DMS114 treated with DMSO at 0.1 percent for 48 hours (cell line): Measurements from ENCODE around the gene STAM2.
"Not testable (repeated sequence)": the region's sequence is repeated elsewhere in the genome, so short reads cannot be mapped to it uniquely, and the experiment has no call there.

ENCODE experiments used
- DNase-seq: peaks from one replicate; lab custom pipeline; 2025; ENCODE audit not compliant: unreplicated experiment; lab: John Stamatoyannopoulos, UW

Gene STAM2

GRCh38 chr2:152173831-152174230, 1.7 kb downstream of the STAM2 start:
- no peak for DNase-seq

DNA sequence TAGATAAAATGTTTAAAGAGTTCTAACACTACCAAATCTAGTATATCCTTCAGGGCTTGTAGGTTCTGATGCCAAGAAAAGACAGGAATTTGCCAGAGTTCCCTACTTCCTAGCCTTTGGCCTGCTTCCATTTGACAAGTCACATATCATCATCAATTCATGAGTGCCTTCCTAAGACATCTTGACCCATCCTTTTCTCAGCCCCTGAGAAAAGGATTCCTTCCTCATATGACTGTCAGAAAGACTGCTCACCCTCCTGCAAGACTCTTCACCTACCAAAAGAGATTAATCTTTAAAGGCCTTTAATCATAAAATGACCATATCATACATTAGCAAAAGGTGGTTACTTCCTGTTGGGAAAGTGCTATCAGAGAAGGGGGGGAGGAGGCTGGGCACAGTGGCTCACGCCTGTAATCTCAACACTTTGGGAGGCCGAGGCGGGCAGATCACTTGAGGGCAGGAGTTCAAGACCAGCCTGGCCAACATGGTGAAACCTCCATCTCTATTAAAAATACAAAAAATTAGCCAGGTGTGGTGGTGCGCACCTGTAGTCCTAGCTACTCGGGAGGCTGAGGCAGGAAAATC, 3.3 kb downstream of the STAM2 start:
- DNase-seq, result not testable (repeated sequence)

- no peak for DNase-seq
These were observed 3.8 kb downstream of the STAM2 start for GRCh38 chr2:152171718-152172117.

DNA sequence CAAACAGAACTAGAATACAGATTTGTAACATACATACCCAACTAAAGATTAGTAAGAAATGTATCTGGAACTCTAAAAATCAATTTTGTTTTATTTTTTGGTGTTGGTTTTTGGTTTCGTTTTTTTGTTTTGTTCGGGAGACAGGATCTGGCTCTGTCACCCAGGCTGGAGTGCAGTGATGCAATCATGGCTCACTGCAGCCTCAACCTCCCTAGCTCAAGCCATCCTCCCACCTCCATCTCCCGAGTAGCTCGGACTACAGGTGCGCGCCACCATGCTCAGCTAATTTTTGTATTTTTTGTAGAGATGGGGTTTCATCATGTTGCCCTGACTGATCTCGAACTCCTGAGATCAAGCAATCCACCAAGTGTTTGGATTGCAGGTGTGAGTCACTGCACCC, 6.4 kb downstream of the STAM2 start:
- not testable (repeated sequence) for DNase-seq

- DNase-seq, result not testable (repeated sequence)
These were observed 8.1 kb downstream of the STAM2 start for GRCh38 chr2:152167470-152167869.

DNA sequence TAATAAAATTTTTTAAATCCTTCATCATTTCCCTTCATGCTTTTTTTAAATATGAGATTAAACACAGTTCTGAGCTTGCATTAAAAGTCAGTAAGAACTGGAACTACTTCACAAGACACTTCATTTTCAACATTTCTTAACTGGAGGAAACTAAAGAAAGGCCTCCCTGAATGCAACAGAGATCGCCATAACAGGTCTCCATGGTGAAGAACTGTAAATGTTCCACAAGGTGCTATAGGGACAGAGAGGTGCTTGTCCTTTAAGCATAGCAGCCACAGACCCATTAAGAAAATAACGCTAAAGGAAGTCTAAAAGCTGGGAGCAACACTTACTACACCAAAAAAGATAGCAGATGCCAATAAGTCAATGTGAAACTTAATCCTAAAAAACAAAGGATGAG, 8.5 kb downstream of the STAM2 start:
- no peak for DNase-seq

DNA sequence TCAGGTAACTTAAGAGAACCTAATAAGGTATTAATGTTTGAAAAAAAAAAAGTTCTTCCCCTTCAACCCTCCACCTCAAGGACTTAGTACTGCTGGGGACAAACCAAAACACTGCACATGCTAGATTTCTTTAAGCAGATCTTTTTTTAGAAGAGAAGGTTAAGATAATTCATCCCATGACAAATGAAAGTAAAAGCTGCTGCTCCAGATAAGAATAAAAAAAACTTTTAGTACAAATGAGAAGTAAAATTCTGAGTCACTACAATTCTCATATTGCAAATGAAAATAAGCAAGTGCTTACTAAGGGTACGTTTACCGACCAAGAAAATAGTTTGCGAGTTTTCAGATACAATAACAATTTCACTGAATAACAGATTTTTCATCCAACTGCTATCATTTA, 8.9 kb downstream of the STAM2 start:
- no peak for DNase-seq

DNA sequence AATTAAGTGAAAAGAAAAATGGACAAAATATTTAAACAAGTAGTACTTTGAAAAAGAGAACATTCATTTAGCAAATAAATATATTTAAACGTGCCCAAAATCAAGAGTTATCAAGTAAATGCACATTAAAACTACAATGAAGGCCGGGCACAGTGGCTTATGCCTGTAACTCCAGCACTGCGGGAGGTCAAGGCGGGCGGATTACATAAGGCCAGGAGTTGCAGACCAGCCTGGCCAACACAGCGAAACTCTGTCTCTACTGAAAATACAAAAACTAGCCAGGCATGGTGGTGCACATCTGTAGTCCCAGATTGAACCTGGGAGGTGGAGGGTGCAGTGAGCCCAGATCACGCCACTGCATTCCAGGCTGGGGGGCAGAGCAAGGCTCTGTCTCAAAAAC, 9.8 kb downstream of the STAM2 start:
- DNase-seq, result no peak

- DNase-seq, result no peak
These were observed 10.3 kb downstream of the STAM2 start for GRCh38 chr2:152165306-152165705.

GRCh38 chr2:152163669-152164068, 11.9 kb downstream of the STAM2 start:
- not testable (repeated sequence) for DNase-seq

DNA sequence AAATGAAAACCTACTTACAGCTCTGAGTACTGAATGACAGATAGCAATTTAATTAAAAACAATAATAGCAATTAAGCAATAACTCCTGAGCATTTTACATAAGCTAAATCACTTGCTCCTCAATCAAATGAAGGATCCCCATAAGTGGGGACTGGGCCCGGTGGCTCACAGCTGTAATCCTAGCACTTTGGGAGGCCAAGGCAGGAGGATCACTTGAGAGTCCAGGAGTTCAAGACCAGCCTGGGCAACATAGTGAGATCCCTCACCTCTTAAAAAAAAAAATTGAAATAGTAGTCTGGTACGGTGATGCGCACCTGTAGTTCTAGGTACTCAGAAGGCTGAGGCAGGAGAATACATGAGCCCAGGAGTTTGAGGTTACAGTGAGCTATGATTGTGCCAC, 13.4 kb downstream of the STAM2 start:
- no peak for DNase-seq

- no peak for DNase-seq
These were observed 14.0 kb downstream of the STAM2 start for GRCh38 chr2:152161598-152161997.

DNA sequence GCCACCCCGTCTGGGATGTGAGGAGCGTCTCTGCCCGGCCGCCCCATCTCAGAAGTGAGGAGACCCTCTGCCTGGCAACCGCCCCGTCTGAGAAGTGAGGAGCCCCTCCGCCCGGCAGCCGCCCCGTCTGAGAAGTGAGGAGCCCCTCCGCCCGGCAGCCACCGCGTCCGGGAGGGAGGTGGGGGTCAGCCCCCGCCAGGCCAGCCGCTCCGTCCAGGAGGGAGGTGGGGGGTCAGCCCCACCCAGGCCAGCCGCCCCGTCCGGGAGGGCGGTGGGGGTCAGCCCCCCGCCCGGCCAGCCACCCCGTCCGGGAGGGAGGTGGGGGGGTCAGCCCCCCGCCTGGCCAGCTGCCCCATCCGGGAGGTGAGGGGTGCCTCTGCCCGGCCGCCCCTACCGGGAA, 15.2 kb downstream of the STAM2 start:
- not testable (repeated sequence) for DNase-seq

- DNase-seq, result no peak
These were observed 18.3 kb downstream of the STAM2 start for GRCh38 chr2:152157253-152157652.

DNA sequence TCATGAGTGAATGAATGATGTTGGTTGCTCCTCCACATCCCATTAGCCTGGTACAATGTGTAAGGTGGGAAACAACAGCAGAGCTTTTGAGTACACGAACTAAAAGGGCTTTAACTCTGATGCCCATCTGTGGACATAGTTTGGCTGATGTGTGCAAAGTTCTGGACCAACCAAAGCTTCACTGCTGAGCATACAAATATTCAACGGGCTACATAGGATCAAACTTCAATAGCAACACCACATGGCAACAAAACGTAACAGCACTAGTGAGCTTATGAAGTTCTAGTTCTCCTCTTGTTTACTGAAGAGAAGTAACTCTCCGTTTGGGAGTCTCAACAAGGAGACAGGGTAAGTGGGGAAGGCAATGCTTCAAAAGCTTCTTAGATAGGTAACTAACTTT, 20.4 kb downstream of the STAM2 start:
- no peak for DNase-seq

DNA sequence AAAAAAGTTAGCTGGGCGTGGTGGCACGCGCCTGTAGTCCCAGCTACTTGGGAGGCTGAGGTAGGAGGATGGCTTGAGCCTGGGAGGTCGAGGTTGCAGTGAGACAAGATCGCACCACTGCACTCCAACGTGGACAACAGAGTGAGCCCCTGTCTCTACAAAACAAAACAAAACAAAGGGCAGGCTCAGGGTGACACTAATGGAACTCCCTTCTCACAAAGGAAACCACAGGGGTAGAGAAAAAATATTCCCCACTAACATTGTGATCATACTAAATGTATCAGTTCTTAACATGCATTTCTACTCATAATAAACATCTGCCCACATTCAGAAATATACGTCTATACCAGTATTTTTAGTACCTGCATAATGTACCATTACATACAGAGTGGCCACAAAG, 21.1 kb downstream of the STAM2 start:
- no peak for DNase-seq

- no peak for DNase-seq
These were observed 40.9 kb downstream of the STAM2 start for GRCh38 chr2:152134488-152135280.

DNA sequence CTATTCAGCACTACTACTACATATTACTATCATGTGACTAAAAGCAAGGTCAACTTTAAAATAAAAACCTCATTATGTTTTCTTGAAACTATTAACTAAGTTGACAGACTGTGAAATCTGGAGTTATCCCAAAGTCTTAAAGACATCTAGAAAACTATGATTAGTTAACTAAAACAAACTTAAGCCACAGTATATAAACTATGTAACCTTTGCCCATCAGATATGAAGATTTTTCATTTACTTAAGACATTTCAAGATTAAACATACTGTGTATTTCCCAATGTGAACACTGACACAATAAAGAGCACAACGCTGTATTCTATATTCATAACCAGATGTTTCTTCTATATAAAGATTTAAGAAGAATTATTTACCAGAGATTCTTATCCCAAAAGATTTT, 43.3 kb downstream of the STAM2 start:
- DNase-seq, result no peak

DNA sequence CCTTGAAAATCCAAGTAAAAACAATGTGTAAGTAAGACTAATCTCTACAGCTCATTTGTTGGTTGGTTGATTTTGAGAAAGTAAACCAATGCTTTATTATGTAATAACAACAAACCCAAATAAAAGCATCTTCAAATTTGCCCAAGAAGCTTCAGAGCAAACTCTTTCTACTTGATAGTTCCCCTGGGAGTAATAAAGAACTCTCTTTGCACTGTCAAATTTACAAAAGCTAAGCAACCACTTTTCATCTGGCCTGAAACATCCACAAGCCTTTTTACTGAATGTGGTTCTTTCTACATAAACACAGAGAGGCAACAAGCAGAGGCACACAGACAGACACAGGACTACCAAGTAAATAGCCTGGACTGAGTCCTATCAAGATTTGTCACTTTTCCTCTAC, 47.9 kb downstream of the STAM2 start:
- no peak for DNase-seq

DNA sequence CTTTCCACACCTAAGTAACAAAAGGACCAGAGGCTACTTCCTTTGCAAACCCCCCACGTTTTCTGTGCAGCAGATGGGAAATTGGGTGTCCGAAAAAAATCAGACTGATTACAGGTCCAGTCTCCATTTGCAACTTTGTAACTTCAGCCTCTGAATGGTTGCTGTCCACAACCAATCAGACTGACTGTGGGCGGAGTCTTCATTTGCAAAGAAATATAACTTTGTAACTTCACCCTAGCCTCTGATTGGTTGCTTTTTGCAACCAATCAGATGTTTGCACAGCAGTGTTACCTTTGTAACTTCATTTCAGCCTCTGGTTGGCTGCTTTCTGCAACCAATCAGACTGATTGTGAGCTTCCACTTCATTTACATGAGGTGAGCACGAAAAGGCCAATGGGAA, 48.9 kb downstream of the STAM2 start:
- no peak for DNase-seq

DNA sequence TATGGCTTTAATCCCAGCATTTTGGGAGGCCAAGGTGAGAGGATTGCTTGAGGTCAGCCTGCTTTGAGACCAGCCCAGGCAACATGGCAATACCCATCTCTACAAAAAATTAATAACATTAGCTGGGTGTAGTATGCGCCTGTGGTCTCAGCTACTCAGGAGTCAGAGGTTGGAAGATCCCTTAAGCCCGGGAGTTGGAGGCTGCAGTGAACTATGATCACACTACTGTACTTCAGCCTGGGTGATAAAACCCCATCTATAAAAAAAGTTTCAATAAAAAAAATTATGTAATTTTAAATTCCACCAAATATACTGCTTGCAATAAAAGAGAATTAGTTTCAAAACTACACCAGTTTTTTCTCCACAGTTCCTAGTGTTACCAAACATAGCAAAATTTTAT, 53.4 kb downstream of the STAM2 start:
- DNase-seq, result no peak

GRCh38 chr2:152120430-152120829, 55.1 kb downstream of the STAM2 start:
- no peak for DNase-seq

GRCh38 chr2:152115952-152116351, 59.6 kb downstream of the STAM2 start:
- no peak for DNase-seq
